GM21515 (cell line): Measurements from ENCODE around the gene MCF2.
"Not testable (repeated sequence)": the region's sequence is repeated elsewhere in the genome, so short reads cannot be mapped to it uniquely, and the experiment has no call there.

Experiments
- ATAC-seq: cut with Tn5 transposase; IDR thresholded peaks from one replicate; pipeline ENCODE4 v1.9.1; 2021; ENCODE audit not compliant: unreplicated experiment

Gene MCF2

GRCh38 chrX:139708067-139708466 is at the start of gene MCF2:
Gene MCF2 (minus strand): TSS chrX:139708167. CDS start chrX:139651744, 56,423 bp downstream.
- ATAC-seq = no peak

DNA sequence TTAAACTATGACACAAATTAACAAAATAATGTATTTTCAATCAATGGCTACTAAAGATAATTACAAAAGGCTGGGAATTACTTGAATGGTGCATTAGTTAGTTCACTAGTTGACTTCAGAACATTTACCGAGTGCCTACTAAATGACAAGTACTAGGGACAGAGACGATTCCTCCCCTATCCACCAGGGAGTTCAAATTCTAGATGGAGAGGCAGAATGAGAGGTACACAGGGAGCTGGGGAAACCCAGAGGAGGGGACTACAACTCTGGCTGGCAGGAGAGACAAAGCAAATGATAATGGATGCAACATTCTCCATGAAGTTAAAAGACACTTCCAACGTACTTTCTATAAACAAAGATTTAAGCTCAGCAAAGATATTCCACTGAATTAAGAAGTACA is 43.1 kb upstream of the MCF2 start:
- ATAC-seq = no peak

DNA sequence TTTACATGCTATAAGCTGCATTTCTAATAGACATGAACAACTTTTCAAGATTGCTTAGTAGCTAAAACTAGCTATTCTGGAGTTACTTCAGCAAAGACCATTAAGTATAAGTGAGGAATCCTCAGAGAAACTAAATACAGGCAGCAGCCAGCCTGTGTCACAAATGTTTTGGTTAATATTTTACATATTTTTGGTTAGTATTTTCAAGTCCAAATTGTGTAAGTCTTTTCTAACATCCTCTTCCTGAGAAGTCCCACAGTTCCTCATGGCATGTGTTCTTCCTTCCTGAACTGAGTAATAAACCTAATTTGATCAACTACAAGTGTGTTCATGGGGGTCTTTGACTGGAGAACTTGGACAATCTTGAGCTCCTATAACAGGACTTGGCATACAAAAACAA is 42.4 kb upstream of the MCF2 start:
- no peak for ATAC-seq

DNA sequence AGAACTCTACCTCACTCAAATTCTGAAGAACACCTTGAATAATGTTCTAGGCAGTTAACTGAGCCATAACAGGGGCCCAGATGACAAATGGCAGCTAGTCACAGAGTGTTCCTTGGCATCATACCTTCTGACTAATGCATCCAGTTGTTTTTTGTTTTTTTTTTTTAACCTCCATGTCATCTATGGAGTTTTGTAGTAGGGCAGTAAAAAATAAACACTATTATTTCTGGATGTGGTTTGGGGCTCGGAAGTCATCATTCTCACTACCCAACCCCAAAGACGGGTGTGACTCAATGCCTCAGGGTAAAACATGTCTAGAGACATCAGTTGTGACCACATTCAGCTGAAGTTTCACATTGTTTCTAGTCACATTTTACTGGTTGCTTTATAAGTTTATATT is 31.2 kb upstream of the MCF2 start:
- peak; percentile 98 for ATAC-seq

DNA sequence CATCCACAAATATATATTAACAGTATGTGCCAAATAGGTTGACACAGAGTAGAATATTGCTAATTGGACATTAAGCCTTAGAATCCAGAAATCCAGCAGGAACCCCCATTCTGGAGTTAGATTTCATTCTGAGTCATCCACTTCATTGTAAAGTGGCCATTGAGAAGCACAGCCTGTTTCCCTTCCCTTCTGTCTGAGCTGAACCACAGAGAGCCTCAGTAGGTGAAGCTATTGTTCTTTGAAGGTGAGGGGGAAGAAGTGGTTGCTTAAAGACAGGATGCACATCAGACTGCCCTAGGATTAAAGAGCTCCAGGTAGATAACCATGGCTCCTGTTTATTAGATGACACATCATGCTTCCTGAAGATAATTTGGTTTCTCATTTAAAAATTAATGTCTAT is 30.6 kb upstream of the MCF2 start:
- no peak for ATAC-seq

DNA sequence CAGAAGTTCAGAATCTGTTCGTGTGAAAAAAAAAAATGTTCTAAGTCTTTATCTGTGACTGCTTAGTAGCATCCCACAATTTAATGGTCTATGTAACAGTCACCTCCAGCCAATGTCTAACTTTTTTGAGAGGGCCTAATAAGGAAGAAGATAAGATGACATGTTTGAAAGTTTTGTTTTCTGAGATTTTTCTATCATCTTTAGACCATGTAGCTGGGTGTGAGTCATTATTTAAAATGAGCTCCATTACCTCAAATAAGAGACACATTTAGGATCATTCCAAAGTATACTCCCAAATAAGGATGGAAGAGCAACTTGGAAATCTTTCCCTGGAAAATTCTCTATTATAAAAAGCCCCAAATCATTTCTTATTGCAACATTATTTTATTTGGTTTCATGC is 28.2 kb upstream of the MCF2 start:
- ATAC-seq = no peak

DNA sequence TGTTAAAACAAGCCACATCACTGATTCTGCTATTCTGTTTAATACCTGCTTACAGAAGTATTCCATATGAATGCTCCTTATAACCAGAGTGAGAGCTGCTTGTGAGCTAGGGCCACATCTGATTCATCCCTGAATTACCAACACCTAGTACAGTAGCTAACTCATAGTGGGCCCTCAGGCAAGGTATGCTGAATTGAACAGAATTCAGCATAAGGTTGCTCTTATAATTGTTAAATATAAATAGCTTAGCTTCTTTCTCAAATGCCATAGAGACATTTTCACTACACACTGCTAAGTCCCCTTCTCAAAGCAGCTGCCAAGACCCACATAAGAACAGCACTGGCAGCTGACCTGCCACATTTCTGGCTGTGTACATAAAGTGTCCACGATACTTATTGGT is 27.0 kb upstream of the MCF2 start:
- no peak for ATAC-seq

- peak; percentile 78 for ATAC-seq
These were observed 17.8 kb upstream of the MCF2 start for GRCh38 chrX:139725720-139726119.

GRCh38 chrX:139724626-139725025 is 16.7 kb upstream of the MCF2 start:
- no peak for ATAC-seq

GRCh38 chrX:139720979-139721378 is 13.0 kb upstream of the MCF2 start:
- ATAC-seq = no peak

DNA sequence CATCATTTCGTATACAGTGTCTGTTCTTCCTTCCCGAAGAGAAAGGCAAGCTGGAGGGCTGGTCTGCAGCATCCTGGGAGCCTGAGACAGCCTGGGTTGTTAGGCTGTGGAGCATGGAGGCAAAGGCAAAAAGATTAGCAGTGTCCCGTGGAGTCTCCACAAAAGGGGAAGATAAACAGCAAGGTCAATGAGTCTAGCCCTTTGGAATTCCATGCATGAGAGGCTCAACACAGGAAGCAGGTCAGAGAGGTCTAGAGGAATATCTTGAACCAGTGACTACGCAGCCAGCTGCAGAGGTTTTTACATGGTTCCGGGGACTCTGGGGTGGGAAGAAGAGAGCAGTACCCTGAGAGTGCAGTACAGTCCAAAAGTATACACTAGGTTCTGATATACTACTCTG is 12.2 kb upstream of the MCF2 start:
- no peak for ATAC-seq

- ATAC-seq = no peak
These were observed 5.3 kb downstream of the MCF2 start for GRCh38 chrX:139702658-139703057.

- ATAC-seq = no peak
These were observed 15.1 kb downstream of the MCF2 start for GRCh38 chrX:139692908-139693307.

GRCh38 chrX:139692506-139692849 is 15.5 kb downstream of the MCF2 start:
- ATAC-seq = no peak

GRCh38 chrX:139691843-139692505 is 16.0 kb downstream of the MCF2 start:
- no peak for ATAC-seq

- ATAC-seq = no peak
These were observed 16.5 kb downstream of the MCF2 start for GRCh38 chrX:139691493-139691842.

- not testable (repeated sequence) for ATAC-seq
These were observed 22.8 kb downstream of the MCF2 start for GRCh38 chrX:139685175-139685574.

GRCh38 chrX:139680356-139680755 is 27.6 kb downstream of the MCF2 start:
- no peak for ATAC-seq

GRCh38 chrX:139647597-139647996 is 60.4 kb downstream of the MCF2 start:
- ATAC-seq = peak; percentile 91

- no peak for ATAC-seq
These were observed 65.6 kb downstream of the MCF2 start for GRCh38 chrX:139642241-139642927.

DNA sequence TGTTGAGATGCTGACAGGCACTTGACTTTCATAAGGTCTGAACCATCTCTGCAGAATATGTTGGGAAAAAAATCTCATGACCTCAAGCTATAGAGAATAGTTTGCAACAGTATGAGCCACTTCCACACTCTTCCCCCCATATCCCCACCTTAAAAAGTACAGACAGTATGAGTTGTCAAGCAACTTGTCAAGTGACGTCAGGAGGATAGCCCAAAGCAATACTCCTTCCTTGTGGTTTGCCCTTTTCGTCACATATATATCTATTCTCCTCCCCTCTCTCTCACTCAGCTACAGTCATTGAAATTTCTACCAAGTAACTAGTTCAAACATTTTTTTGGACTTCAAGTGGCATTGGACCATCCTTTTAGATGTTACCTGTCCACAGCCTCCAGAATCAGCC is 67.7 kb downstream of the MCF2 start:
- ATAC-seq = no peak

DNA sequence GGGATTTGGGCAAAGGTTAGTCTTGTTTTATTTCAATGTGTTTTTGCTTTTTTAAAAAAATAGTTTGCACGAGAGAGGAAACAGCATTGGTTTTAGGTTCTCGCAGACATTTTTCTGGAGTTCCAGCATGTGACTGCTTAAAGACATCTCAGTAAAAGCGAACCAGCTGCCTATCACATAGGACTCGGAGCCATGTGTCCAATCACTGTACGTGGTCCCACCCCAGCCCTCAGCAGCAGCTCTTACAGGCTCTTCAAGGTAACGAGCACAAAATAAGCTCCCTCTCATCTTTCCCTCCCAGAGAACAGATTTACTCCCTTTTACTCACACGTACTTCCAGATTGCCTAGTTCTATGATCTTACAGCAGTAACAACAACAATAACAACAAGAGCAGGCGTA is 68.7 kb downstream of the MCF2 start:
- no peak for ATAC-seq

DNA sequence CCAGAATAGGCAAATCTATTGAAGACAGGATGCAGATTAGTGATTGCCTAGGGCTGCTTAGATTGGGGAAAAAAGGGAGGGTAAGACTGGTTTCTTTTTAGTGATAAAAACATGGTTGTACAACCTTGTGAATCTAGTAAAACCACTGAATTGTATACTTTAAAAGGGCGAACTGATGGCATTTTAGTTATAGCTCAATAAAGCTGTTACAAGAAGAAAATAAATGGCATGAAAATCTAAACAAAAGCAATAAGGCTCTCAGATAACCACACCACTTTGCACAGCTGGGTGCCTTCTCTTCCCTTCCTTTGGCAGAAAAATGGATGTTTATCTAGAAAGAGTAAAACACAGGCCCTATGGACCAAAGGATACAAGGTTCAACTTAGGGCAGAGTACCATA is 107.9 kb downstream of the MCF2 start:
- ATAC-seq = no peak
